Vagina (tissue), 2 donors: ENCODE measurements around the gene PTPRE. TPM values are rescaled to one million over a fixed set of nuclear protein-coding genes. Genes with fewer than 3 reads are reported as not detected.

Experiments used
- DNase-seq, 2 donors: peaks; one replicate each; pipeline ENCODE4 v3.0.0-alpha.2; 2017; ENCODE audit errors: extremely low spot score in 2 of 2
- H3K27ac ChIP-seq: fragments of 200-600 bp; sonication (generic); one replicate; pipeline ENCODE4 v1.5.1; 2019
- H3K27me3 ChIP-seq: fragments of 200-600 bp; sonication (generic); one replicate; pipeline ENCODE4 v1.5.1; 2019
- H3K36me3 ChIP-seq, 2 donors: fragments of 200-600 bp; sonication (generic); one replicate each; pipeline ENCODE4 v1.5.1; 2017 to 2019
- H3K4me1 ChIP-seq: fragments of 200-600 bp; sonication (generic); one replicate; pipeline ENCODE4 v1.5.1; 2019
- H3K4me3 ChIP-seq, 2 donors: fragments of 200-600 bp; sonication (generic); 1 replicate in 1 of 2; 2 replicates in 1 of 2; pipeline ENCODE4 v1.5.1; 2016 to 2019
- H3K9me3 ChIP-seq: fragments of 200-600 bp; sonication (generic); one replicate; pipeline ENCODE4 v1.5.1; 2019
- CTCF ChIP-seq, 3 experiments: fragments of 450-650 bp in 2 of 3; fragments of 200-600 bp in 1 of 3; sonication (generic) in 1 of 3; IDR thresholded peaks; one replicate each; pipeline ENCODE4 v1.5.1; 2017 to 2019; ENCODE audit warnings: antibody characterized with exemption in 3 of 3, mild to moderate bottlenecking in 2 of 3, moderate library complexity in 2 of 3
- POLR2A ChIP-seq, 2 donors: fragments of 450-650 bp; IDR thresholded peaks; one replicate each; pipeline ENCODE4 v1.6.1; 2017; ENCODE audit warnings: antibody characterized with exemption in 2 of 2, mild to moderate bottlenecking in 2 of 2, moderate library complexity in 2 of 2
- POLR2AphosphoS5 ChIP-seq, 2 donors: sonication (generic); formaldehyde crosslinking; IDR thresholded peaks; one replicate each; pipeline ENCODE4 v1.9.0; 2017; ENCODE audit warnings: antibody characterized with exemption in 2 of 2, mild to moderate bottlenecking in 2 of 2, low read depth in 1 of 2; ENCODE audit not compliant: insufficient read depth in 1 of 2
- intact Hi-C: fragments of 100-400 bp; cut with DNase I; formaldehyde crosslinking; loops from one replicate; pipeline ENCODE4 v1.15.1; 2023
- total RNA-seq: library from RNA; depleted of rRNA; stranded (reverse); fragments of >200 nt; gene quantifications from one replicate; pipeline ENCODE4 v1.2.3, GENCODE V29; 2016

The PTPRE gene
- total RNA-seq, 1 donor from 2014 or later: 77.6 TPM

- no peak for TF ChIP-seq CTCF (IDR thresholded peaks at IDR 0.05)
- TF ChIP-seq POLR2A (IDR thresholded peaks at IDR 0.05): no peak
- TF ChIP-seq POLR2AphosphoS5 (IDR thresholded peaks at IDR 0.05; ENCODE audit: insufficient read depth in 1 of 2, low read depth in 1 of 2): no peak
- no peaks in the 10 kb centered on the region for H3K27me3 ChIP-seq
- no peak overlapping the region for H3K27ac ChIP-seq
These were observed 218.6 kb downstream of the PTPRE start for GRCh38 chr10:128125416-128125943.

GRCh38 chr10:128125944-128126764, 219.3 kb downstream of the PTPRE start, which contains the start of gene MKI67:
Gene MKI67 (minus strand): TSS chr10:128126423. CDS start chr10:128125667, 756 bp downstream.
- Histone ChIP-seq H3K4me1 (peaks cover 21% of the 10 kb centered on the region), H3K4me3 (peak within 1 kb of the TSS; percentile 55 to 60), H3K27ac (no peak within 1 kb of the TSS), H3K27me3 (no peaks in the 10 kb centered on the region), H3K9me3 (no peaks in the 10 kb centered on the region), H3K36me3 (no peaks in the 10 kb centered on the region)
- DNase-seq: no peak
- no peak for TF ChIP-seq CTCF (IDR thresholded peaks at IDR 0.05)
- TF ChIP-seq POLR2AphosphoS5 (IDR thresholded peaks at IDR 0.05; ENCODE audit: insufficient read depth in 1 of 2, low read depth in 1 of 2): peak in 1 of 2 donors; percentile 34
- no peak for TF ChIP-seq POLR2A (IDR thresholded peaks at IDR 0.05)
- intact Hi-C loops: no loop called here

More at GRCh38 chr10:128125416-128125943, 218.6 kb downstream of the PTPRE start:
- intact Hi-C loops: no loop called here
- H3K9me3 ChIP-seq: no peaks in the 10 kb centered on the region
- H3K4me1 ChIP-seq: peaks cover 21% of the 10 kb centered on the region
- no peak for DNase-seq
- H3K36me3 ChIP-seq: no peaks in the 10 kb centered on the region
- H3K4me3 ChIP-seq: peak overlapping the region; percentile 55 to 60

GRCh38 chr10:128128582-128128981, 221.7 kb downstream of the PTPRE start:
- H3K36me3 ChIP-seq: no peaks in the 10 kb centered on the region
- intact Hi-C loops: no loop called here
- no peaks in the 10 kb centered on the region for H3K9me3 ChIP-seq
- H3K4me1 ChIP-seq: peaks cover 21% of the 10 kb centered on the region
- TF ChIP-seq CTCF (IDR thresholded peaks at IDR 0.05): no peak
- no peak for TF ChIP-seq POLR2A (IDR thresholded peaks at IDR 0.05)
- no peak for TF ChIP-seq POLR2AphosphoS5 (IDR thresholded peaks at IDR 0.05; ENCODE audit: insufficient read depth in 1 of 2, low read depth in 1 of 2)
- H3K4me3 ChIP-seq: no peak overlapping the region
- H3K27ac ChIP-seq: no peak overlapping the region
- DNase-seq: no peak
- no peaks in the 10 kb centered on the region for H3K27me3 ChIP-seq

GRCh38 chr10:128130051-128130450, 223.1 kb downstream of the PTPRE start:
- Histone ChIP-seq H3K4me3 (no peak overlapping the region), H3K4me1 (peaks cover 18% of the 10 kb centered on the region), H3K36me3 (no peaks in the 10 kb centered on the region), H3K27ac (no peak overlapping the region), H3K27me3 (no peaks in the 10 kb centered on the region), H3K9me3 (no peaks in the 10 kb centered on the region)
- intact Hi-C loops: no loop called here
- TF ChIP-seq CTCF (IDR thresholded peaks at IDR 0.05): no peak
- TF ChIP-seq POLR2AphosphoS5 (IDR thresholded peaks at IDR 0.05; ENCODE audit: insufficient read depth in 1 of 2, low read depth in 1 of 2): no peak
- TF ChIP-seq POLR2A (IDR thresholded peaks at IDR 0.05): no peak
- no peak for DNase-seq

Other genes starting within 250 kb of the PTPRE start
- gene FOXI2, start 169.9 kb upstream of the PTPRE start, total RNA-seq: 0.25 TPM
- gene CLRN3, start 14.2 kb upstream of the PTPRE start, total RNA-seq: not detected
- gene MKI67, start 219.3 kb downstream of the PTPRE start, total RNA-seq: 11.5 TPM